ENCODE measurements around the gene PRPS1. TPM values are rescaled to one million over a fixed set of nuclear protein-coding genes. Genes with fewer than 3 reads are reported as not detected.

PRPS1 gene
- polyA plus RNA-seq, 1 donor (not counting 4 experiments of a cell fraction or from before 2014, with no cell fraction given) = 48.4 TPM

- no peak for DNase-seq (ENCODE audit: low read depth, low spot score)
- Histone ChIP-seq H3K4me1 (ENCODE audit: control insufficient read depth, extremely low read depth, insufficient read depth, low read length) (no peaks in the 10 kb centered on the region), H4K20me1 (ENCODE audit: control insufficient read depth, extremely low read depth, insufficient read depth, low read length) (no peaks in the 10 kb centered on the region), H3K79me2 (ENCODE audit: control insufficient read depth, insufficient read depth, low read length) (no peaks in the 10 kb centered on the region), H3K4me3 (ENCODE audit: control insufficient read depth in 2 of 3, extremely low read depth in 1 of 3, insufficient read depth in 2 of 3, low read depth in 1 of 3, low read length in 3 of 3) (no peak overlapping the region), H3K4me2 (ENCODE audit: control insufficient read depth, extremely low read depth, insufficient read depth, low read depth, low read length) (no peak overlapping the region), H3K9ac (ENCODE audit: control insufficient read depth, extremely low read depth, insufficient read depth, low read length) (no peak overlapping the region), H2AFZ (ENCODE audit: control insufficient read depth, low read length) (no peak overlapping the region), H3K9me1 (ENCODE audit: control insufficient read depth, extremely low read depth, insufficient read depth, low read length) (no peaks in the 10 kb centered on the region), H3K27me3 (ENCODE audit: control insufficient read depth, extremely low read depth, insufficient read depth, low read length) (no peaks in the 10 kb centered on the region), H3K27ac (ENCODE audit: control insufficient read depth, insufficient read depth, low read length) (no peak overlapping the region), H3K36me3 (ENCODE audit: control insufficient read depth in 2 of 2, extremely low read depth in 1 of 2, insufficient read depth in 2 of 2, low read length in 2 of 2) (no peaks in the 10 kb centered on the region), H3K9me3 (ENCODE audit: control insufficient read depth, low read depth, low read length) (no peaks in the 10 kb centered on the region)
- no peak for FAIRE-seq
- TF ChIP-seq EZH2 (IDR thresholded peaks at IDR 0.05; ENCODE audit: low read length) = no peak
- no peak for TF ChIP-seq CTCF (optimal IDR thresholded peaks at IDR 0.05 in 1 of 3, IDR thresholded peaks at IDR 0.05 in 1 of 3, conservative IDR thresholded peaks at IDR 0.05 in 1 of 3; ENCODE audit: extremely low read depth in 1 of 3, insufficient read depth in 2 of 3, low read length in 3 of 3)
- dilution Hi-C loops (cut with MboI; ENCODE audit: extremely low pct_ligation_motif_present, low sequenced_read_pairs) = no loop called here
Measured at GRCh38 chrX:107662824-107663223, 34.5 kb downstream of the PRPS1 start.

GRCh38 chrX:107666931-107667330 is 38.6 kb downstream of the PRPS1 start:
- Histone ChIP-seq H3K9ac (ENCODE audit: control insufficient read depth, extremely low read depth, insufficient read depth, low read length) (no peak overlapping the region), H3K9me1 (ENCODE audit: control insufficient read depth, extremely low read depth, insufficient read depth, low read length) (no peaks in the 10 kb centered on the region), H3K4me3 (ENCODE audit: control insufficient read depth in 2 of 3, extremely low read depth in 1 of 3, insufficient read depth in 2 of 3, low read depth in 1 of 3, low read length in 3 of 3) (no peak overlapping the region), H3K27ac (ENCODE audit: control insufficient read depth, insufficient read depth, low read length) (no peak overlapping the region), H3K9me3 (ENCODE audit: control insufficient read depth, low read depth, low read length) (no peaks in the 10 kb centered on the region), H3K4me2 (ENCODE audit: control insufficient read depth, extremely low read depth, insufficient read depth, low read depth, low read length) (no peak overlapping the region), H3K27me3 (ENCODE audit: control insufficient read depth, extremely low read depth, insufficient read depth, low read length) (no peaks in the 10 kb centered on the region), H4K20me1 (ENCODE audit: control insufficient read depth, extremely low read depth, insufficient read depth, low read length) (no peaks in the 10 kb centered on the region), H2AFZ (ENCODE audit: control insufficient read depth, low read length) (no peak overlapping the region), H3K79me2 (ENCODE audit: control insufficient read depth, insufficient read depth, low read length) (no peaks in the 10 kb centered on the region), H3K4me1 (ENCODE audit: control insufficient read depth, extremely low read depth, insufficient read depth, low read length) (no peaks in the 10 kb centered on the region), H3K36me3 (ENCODE audit: control insufficient read depth in 2 of 2, extremely low read depth in 1 of 2, insufficient read depth in 2 of 2, low read length in 2 of 2) (no peaks in the 10 kb centered on the region)
- FAIRE-seq (no peak), DNase-seq (ENCODE audit: low read depth, low spot score) (no peak)
- dilution Hi-C loops (cut with MboI; ENCODE audit: extremely low pct_ligation_motif_present, low sequenced_read_pairs) = no loop called here
- TF ChIP-seq EZH2 (IDR thresholded peaks at IDR 0.05; ENCODE audit: low read length) (no peak), CTCF (optimal IDR thresholded peaks at IDR 0.05 in 1 of 3, IDR thresholded peaks at IDR 0.05 in 1 of 3, conservative IDR thresholded peaks at IDR 0.05 in 1 of 3; ENCODE audit: extremely low read depth in 1 of 3, insufficient read depth in 2 of 3, low read length in 3 of 3) (no peak)
